Suppressor macrophage treated with lipopolysaccharide for 1 hour (primary cell): Measurements from ENCODE around the gene MORC2.

Source experiments
- DNase-seq, 3 donors: peaks; one replicate each; pipeline ENCODE4 v3.0.0-alpha.2; 2020 to 2022

Gene MORC2

GRCh38 chr22:30948930-30949342 lies 19.6 kb downstream of the MORC2 start:
- DNase-seq = no peak

GRCh38 chr22:30947816-30948454 lies 20.6 kb downstream of the MORC2 start:
- DNase-seq = peak; percentile 34 to 62 (median 56)

GRCh38 chr22:30947173-30947815 lies 21.3 kb downstream of the MORC2 start:
- no peak for DNase-seq

GRCh38 chr22:30946354-30946753 lies 22.2 kb downstream of the MORC2 start:
- no peak for DNase-seq

GRCh38 chr22:30945653-30946052 lies 22.9 kb downstream of the MORC2 start:
- no peak for DNase-seq

- DNase-seq = no peak
Observed at GRCh38 chr22:30944986-30945385, 23.6 kb downstream of the MORC2 start.

- no peak for DNase-seq
Observed at GRCh38 chr22:30943368-30943767, 25.2 kb downstream of the MORC2 start.

GRCh38 chr22:30941363-30941740 lies 27.2 kb downstream of the MORC2 start:
- DNase-seq = no peak

GRCh38 chr22:30940685-30941362 lies 27.8 kb downstream of the MORC2 start:
- no peak for DNase-seq

GRCh38 chr22:30934053-30934452 lies 34.5 kb downstream of the MORC2 start:
- DNase-seq = no peak

GRCh38 chr22:30933457-30933856 lies 35.1 kb downstream of the MORC2 start:
- no peak for DNase-seq

GRCh38 chr22:30932661-30933060 lies 35.9 kb downstream of the MORC2 start:
- DNase-seq = no peak

GRCh38 chr22:30931541-30932300 lies 36.9 kb downstream of the MORC2 start:
- DNase-seq = no peak

GRCh38 chr22:30930228-30930627 lies 38.3 kb downstream of the MORC2 start:
- DNase-seq = no peak

GRCh38 chr22:30928401-30928800 lies 40.2 kb downstream of the MORC2 start:
- DNase-seq = no peak

- no peak for DNase-seq
Observed at GRCh38 chr22:30927806-30928205, 40.8 kb downstream of the MORC2 start.

- no peak for DNase-seq
Observed at GRCh38 chr22:30926706-30927105, 41.9 kb downstream of the MORC2 start.

GRCh38 chr22:30925667-30926066 lies 42.9 kb downstream of the MORC2 start:
- DNase-seq = no peak

GRCh38 chr22:30923168-30923900 lies 45.2 kb downstream of the MORC2 start:
- DNase-seq = no peak

GRCh38 chr22:30922151-30922611 lies 46.4 kb downstream of the MORC2 start:
- peak; percentile 73 to 80 (median 79) for DNase-seq

- DNase-seq = peak in 1 of 3 donors; percentile 2
Observed at GRCh38 chr22:30921108-30921507, 47.5 kb downstream of the MORC2 start.

- peak; percentile 83 to 90 (median 85) for DNase-seq
Observed at GRCh38 chr22:30920407-30920806, 48.2 kb downstream of the MORC2 start.

- no peak for DNase-seq
Observed at GRCh38 chr22:30919973-30920372, 48.6 kb downstream of the MORC2 start.
